HepG2 (cell line): ENCODE data around the gene ZNF620.

Experiments
- ZBTB26 ChIP-seq: IDR thresholded peaks from 2 replicates; pipeline ENCODE4 v1.6.1; 2016; ENCODE audit warnings: missing compliant biosample characterization, missing genetic modification reagents, borderline replicate concordance
- ZNF354B ChIP-seq: sonication (generic); formaldehyde crosslinking; IDR thresholded peaks from 2 replicates; pipeline ENCODE4 v1.8.0; 2022; ENCODE audit warnings: mild to moderate bottlenecking, missing genetic modification reagents

- TF ChIP-seq ZBTB26 (CRISPR knock-in tag): no peak
- TF ChIP-seq ZNF354B (CRISPR knock-in tag): no peak
Observed at GRCh38 chr3:40458473-40458872, 47.4 kb upstream of the ZNF620 start.
